ENCODE results near the gene GDPD5. TPM values are rescaled to one million over a fixed set of nuclear protein-coding genes. Genes with fewer than 3 reads are reported as not detected.

The GDPD5 gene
- total RNA-seq, 1 donor from 2014 or later: 4.4 TPM

- Histone ChIP-seq H3K9me3 (replicated peaks) (no peaks in the 10 kb centered on the region), H3K27ac (replicated peaks) (peak overlapping the region; percentile 100), H3K27me3 (ENCODE audit: low read depth) (no peaks in the 10 kb centered on the region), H3K4me3 (peak overlapping the region; percentile 51), H3K36me3 (no peaks in the 10 kb centered on the region), H3K4me1 (peaks cover 55% of the 10 kb centered on the region)
- no peak for TF ChIP-seq CTCF (IDR thresholded peaks at IDR 0.05; ENCODE audit: borderline replicate concordance)
- intact Hi-C loops (cut with micrococcal nuclease): no loop called here
- peak; percentile 94 for DNase-seq
Observed at GRCh38 chr11:75554258-75555022, 28.7 kb upstream of the GDPD5 start.

- Histone ChIP-seq H3K9me3 (replicated peaks) (no peaks in the 10 kb centered on the region), H3K27ac (replicated peaks) (peak overlapping the region; percentile 100), H3K27me3 (ENCODE audit: low read depth) (no peaks in the 10 kb centered on the region), H3K36me3 (no peaks in the 10 kb centered on the region), H3K4me3 (peak overlapping the region; percentile 51), H3K4me1 (peaks cover 50% of the 10 kb centered on the region)
- TF ChIP-seq CTCF (IDR thresholded peaks at IDR 0.05; ENCODE audit: borderline replicate concordance): no peak
- DNase-seq: no peak
- intact Hi-C loops (cut with micrococcal nuclease): no loop called here
Observed at GRCh38 chr11:75553889-75554257, 28.1 kb upstream of the GDPD5 start.

GRCh38 chr11:75553182-75553581 is 27.4 kb upstream of the GDPD5 start:
- Histone ChIP-seq H3K27ac (replicated peaks) (peak overlapping the region; percentile 100), H3K36me3 (no peaks in the 10 kb centered on the region), H3K9me3 (replicated peaks) (no peaks in the 10 kb centered on the region), H3K27me3 (ENCODE audit: low read depth) (no peaks in the 10 kb centered on the region), H3K4me3 (no peak overlapping the region), H3K4me1 (peaks cover 43% of the 10 kb centered on the region)
- DNase-seq: no peak
- intact Hi-C loops (cut with micrococcal nuclease): no loop called here
- no peak for TF ChIP-seq CTCF (IDR thresholded peaks at IDR 0.05; ENCODE audit: borderline replicate concordance)

- H3K9me3 ChIP-seq (replicated peaks): no peaks in the 10 kb centered on the region
- H3K36me3 ChIP-seq: no peaks in the 10 kb centered on the region
- intact Hi-C loops (cut with micrococcal nuclease): no loop called here
- no peak overlapping the region for H3K27ac ChIP-seq (replicated peaks)
- H3K27me3 ChIP-seq (ENCODE audit: low read depth): no peaks in the 10 kb centered on the region
- TF ChIP-seq CTCF (IDR thresholded peaks at IDR 0.05; ENCODE audit: borderline replicate concordance): no peak
- no peak for DNase-seq
- no peak overlapping the region for H3K4me3 ChIP-seq
- H3K4me1 ChIP-seq: peaks cover 21% of the 10 kb centered on the region
Observed at GRCh38 chr11:75549370-75549958, 23.7 kb upstream of the GDPD5 start.

GRCh38 chr11:75548595-75549272 is 23.0 kb upstream of the GDPD5 start:
- Histone ChIP-seq H3K4me3 (no peak overlapping the region), H3K4me1 (peaks cover 13% of the 10 kb centered on the region), H3K27ac (replicated peaks) (no peak overlapping the region), H3K9me3 (replicated peaks) (no peaks in the 10 kb centered on the region), H3K27me3 (ENCODE audit: low read depth) (no peaks in the 10 kb centered on the region), H3K36me3 (no peaks in the 10 kb centered on the region)
- no peak for DNase-seq
- intact Hi-C loops (cut with micrococcal nuclease): no loop called here
- TF ChIP-seq CTCF (IDR thresholded peaks at IDR 0.05; ENCODE audit: borderline replicate concordance): no peak
